ENCODE results near the gene SARDH.
"Not testable (repeated sequence)": the region's sequence is repeated elsewhere in the genome, so short reads cannot be mapped to it uniquely, and the experiment has no call there.

Gene SARDH

GRCh38 chr9:133680250-133680975 is 57.7 kb downstream of the SARDH start:
- no peaks in the 10 kb centered on the region for H3K27me3 ChIP-seq (ENCODE audit: low read depth, low read length)
- no peaks in the 10 kb centered on the region for H3K9me3 ChIP-seq (ENCODE audit: control insufficient read depth in 1 of 2, low read length in 2 of 2)
- H3K27ac ChIP-seq (ENCODE audit: low read length) = no peak overlapping the region
- H3K4me3 ChIP-seq (ENCODE audit: low read depth in 1 of 2, low read length in 2 of 2) = no peak overlapping the region
- H3K4me1 ChIP-seq (ENCODE audit: control insufficient read depth in 1 of 2, insufficient read depth in 2 of 2, low read length in 2 of 2) = peaks cover 0 to 16% of the 10 kb centered on the region in 2 donors
- no peaks in the 10 kb centered on the region for H3K36me3 ChIP-seq (ENCODE audit: control insufficient read depth in 1 of 2, insufficient read depth in 2 of 2, low read length in 2 of 2)

GRCh38 chr9:133679466-133680061 is 58.6 kb downstream of the SARDH start:
- H3K9me3 ChIP-seq (ENCODE audit: control insufficient read depth in 1 of 2, low read length in 2 of 2) = no peaks in the 10 kb centered on the region
- no peaks in the 10 kb centered on the region for H3K27me3 ChIP-seq (ENCODE audit: low read depth, low read length)
- no peaks in the 10 kb centered on the region for H3K36me3 ChIP-seq (ENCODE audit: control insufficient read depth in 1 of 2, insufficient read depth in 2 of 2, low read length in 2 of 2)
- H3K4me3 ChIP-seq (ENCODE audit: low read depth in 1 of 2, low read length in 2 of 2) = no peak overlapping the region
- H3K27ac ChIP-seq (ENCODE audit: low read length) = no peak overlapping the region
- peaks cover 0 to 16% of the 10 kb centered on the region in 2 donors for H3K4me1 ChIP-seq (ENCODE audit: control insufficient read depth in 1 of 2, insufficient read depth in 2 of 2, low read length in 2 of 2)

GRCh38 chr9:133679056-133679455 is 59.1 kb downstream of the SARDH start:
- Histone ChIP-seq H3K9me3 (ENCODE audit: control insufficient read depth in 1 of 2, low read length in 2 of 2) (no peaks in the 10 kb centered on the region), H3K36me3 (ENCODE audit: control insufficient read depth in 1 of 2, insufficient read depth in 2 of 2, low read length in 2 of 2) (no peaks in the 10 kb centered on the region), H3K4me3 (ENCODE audit: low read depth in 1 of 2, low read length in 2 of 2) (no peak overlapping the region), H3K4me1 (ENCODE audit: control insufficient read depth in 1 of 2, insufficient read depth in 2 of 2, low read length in 2 of 2) (peaks cover 0 to 16% of the 10 kb centered on the region in 2 donors), H3K27ac (ENCODE audit: low read length) (no peak overlapping the region), H3K27me3 (ENCODE audit: low read depth, low read length) (no peaks in the 10 kb centered on the region)

- no peaks in the 10 kb centered on the region for H3K9me3 ChIP-seq (ENCODE audit: control insufficient read depth in 1 of 2, low read length in 2 of 2)
- no peaks in the 10 kb centered on the region for H3K36me3 ChIP-seq (ENCODE audit: control insufficient read depth in 1 of 2, insufficient read depth in 2 of 2, low read length in 2 of 2)
- H3K4me3 ChIP-seq (ENCODE audit: low read depth in 1 of 2, low read length in 2 of 2) = no peak overlapping the region
- H3K27ac ChIP-seq (ENCODE audit: low read length) = no peak overlapping the region
- no peaks in the 10 kb centered on the region for H3K27me3 ChIP-seq (ENCODE audit: low read depth, low read length)
- H3K4me1 ChIP-seq (ENCODE audit: control insufficient read depth in 1 of 2, insufficient read depth in 2 of 2, low read length in 2 of 2) = peaks cover 0 to 5% of the 10 kb centered on the region in 2 donors
Observed at GRCh38 chr9:133677126-133678010, 60.8 kb downstream of the SARDH start.

- no peaks in the 10 kb centered on the region for H3K9me3 ChIP-seq (ENCODE audit: control insufficient read depth in 1 of 2, low read length in 2 of 2)
- H3K36me3 ChIP-seq (ENCODE audit: control insufficient read depth in 1 of 2, insufficient read depth in 2 of 2, low read length in 2 of 2) = no peaks in the 10 kb centered on the region
- no peak overlapping the region for H3K4me3 ChIP-seq (ENCODE audit: low read depth in 1 of 2, low read length in 2 of 2)
- H3K27ac ChIP-seq (ENCODE audit: low read length) = no peak overlapping the region
- peaks cover 0 to 5% of the 10 kb centered on the region in 2 donors for H3K4me1 ChIP-seq (ENCODE audit: control insufficient read depth in 1 of 2, insufficient read depth in 2 of 2, low read length in 2 of 2)
- H3K27me3 ChIP-seq (ENCODE audit: low read depth, low read length) = no peaks in the 10 kb centered on the region
Observed at GRCh38 chr9:133676450-133676849, 61.7 kb downstream of the SARDH start.

GRCh38 chr9:133675796-133676195 is 62.4 kb downstream of the SARDH start:
- not testable (repeated sequence) for H3K27me3 ChIP-seq (ENCODE audit: low read depth, low read length)

GRCh38 chr9:133674091-133674490 is 64.1 kb downstream of the SARDH start:
- Histone ChIP-seq H3K4me1 (ENCODE audit: control insufficient read depth in 1 of 2, insufficient read depth in 2 of 2, low read length in 2 of 2) (peaks cover 0 to 3% of the 10 kb centered on the region in 2 donors), H3K9me3 (ENCODE audit: control insufficient read depth in 1 of 2, low read length in 2 of 2) (no peaks in the 10 kb centered on the region), H3K27me3 (ENCODE audit: low read depth, low read length) (no peaks in the 10 kb centered on the region), H3K27ac (ENCODE audit: low read length) (no peak overlapping the region), H3K36me3 (ENCODE audit: control insufficient read depth in 1 of 2, insufficient read depth in 2 of 2, low read length in 2 of 2) (no peaks in the 10 kb centered on the region), H3K4me3 (ENCODE audit: low read depth in 1 of 2, low read length in 2 of 2) (no peak overlapping the region)

More at GRCh38 chr9:133675796-133676195, 62.4 kb downstream of the SARDH start:
- not testable (repeated sequence) for H3K27ac ChIP-seq (ENCODE audit: low read length); H3K36me3 ChIP-seq (ENCODE audit: control insufficient read depth in 1 of 2, insufficient read depth in 2 of 2, low read length in 2 of 2); H3K4me1 ChIP-seq (ENCODE audit: control insufficient read depth in 1 of 2, insufficient read depth in 2 of 2, low read length in 2 of 2); H3K4me3 ChIP-seq (ENCODE audit: low read depth in 1 of 2, low read length in 2 of 2); H3K9me3 ChIP-seq (ENCODE audit: control insufficient read depth in 1 of 2, low read length in 2 of 2)

- no peak overlapping the region for H3K27ac ChIP-seq (ENCODE audit: low read length)
- no peaks in the 10 kb centered on the region for H3K27me3 ChIP-seq (ENCODE audit: low read depth, low read length)
- no peak overlapping the region for H3K4me3 ChIP-seq (ENCODE audit: low read depth in 1 of 2, low read length in 2 of 2)
- H3K36me3 ChIP-seq (ENCODE audit: control insufficient read depth in 1 of 2, insufficient read depth in 2 of 2, low read length in 2 of 2) = no peaks in the 10 kb centered on the region
- no peaks in the 10 kb centered on the region for H3K4me1 ChIP-seq (ENCODE audit: control insufficient read depth in 1 of 2, insufficient read depth in 2 of 2, low read length in 2 of 2)
- no peaks in the 10 kb centered on the region for H3K9me3 ChIP-seq (ENCODE audit: control insufficient read depth in 1 of 2, low read length in 2 of 2)
Observed at GRCh38 chr9:133673258-133673655, 64.9 kb downstream of the SARDH start.

GRCh38 chr9:133672503-133673257 is 65.5 kb downstream of the SARDH start:
- no peaks in the 10 kb centered on the region for H3K4me1 ChIP-seq (ENCODE audit: control insufficient read depth in 1 of 2, insufficient read depth in 2 of 2, low read length in 2 of 2)
- H3K9me3 ChIP-seq (ENCODE audit: control insufficient read depth in 1 of 2, low read length in 2 of 2) = no peaks in the 10 kb centered on the region
- H3K27me3 ChIP-seq (ENCODE audit: low read depth, low read length) = no peaks in the 10 kb centered on the region
- no peak overlapping the region for H3K27ac ChIP-seq (ENCODE audit: low read length)
- no peaks in the 10 kb centered on the region for H3K36me3 ChIP-seq (ENCODE audit: control insufficient read depth in 1 of 2, insufficient read depth in 2 of 2, low read length in 2 of 2)
- no peak overlapping the region for H3K4me3 ChIP-seq (ENCODE audit: low read depth in 1 of 2, low read length in 2 of 2)

GRCh38 chr9:133671371-133671770 is 66.8 kb downstream of the SARDH start:
- Histone ChIP-seq H3K27ac (ENCODE audit: low read length) (no peak overlapping the region), H3K4me1 (ENCODE audit: control insufficient read depth in 1 of 2, insufficient read depth in 2 of 2, low read length in 2 of 2) (peaks cover 0 to 4% of the 10 kb centered on the region in 2 donors), H3K36me3 (ENCODE audit: control insufficient read depth in 1 of 2, insufficient read depth in 2 of 2, low read length in 2 of 2) (no peaks in the 10 kb centered on the region), H3K27me3 (ENCODE audit: low read depth, low read length) (no peaks in the 10 kb centered on the region), H3K4me3 (ENCODE audit: low read depth in 1 of 2, low read length in 2 of 2) (no peak overlapping the region), H3K9me3 (ENCODE audit: control insufficient read depth in 1 of 2, low read length in 2 of 2) (no peaks in the 10 kb centered on the region)

- no peaks in the 10 kb centered on the region for H3K27me3 ChIP-seq (ENCODE audit: low read depth, low read length)
- H3K9me3 ChIP-seq (ENCODE audit: control insufficient read depth in 1 of 2, low read length in 2 of 2) = no peaks in the 10 kb centered on the region
- H3K36me3 ChIP-seq (ENCODE audit: control insufficient read depth in 1 of 2, insufficient read depth in 2 of 2, low read length in 2 of 2) = no peaks in the 10 kb centered on the region
- H3K4me1 ChIP-seq (ENCODE audit: control insufficient read depth in 1 of 2, insufficient read depth in 2 of 2, low read length in 2 of 2) = peaks cover 0 to 4% of the 10 kb centered on the region in 2 donors
- H3K27ac ChIP-seq (ENCODE audit: low read length) = no peak overlapping the region
- H3K4me3 ChIP-seq (ENCODE audit: low read depth in 1 of 2, low read length in 2 of 2) = no peak overlapping the region
Observed at GRCh38 chr9:133670466-133670865, 67.7 kb downstream of the SARDH start.

All from muscle layer of duodenum (tissue), 2 donors.